ENCODE results near the gene SIGLEC9.

SIGLEC9 gene

GRCh38 chr19:51150627-51151026 lies 25.9 kb downstream of the SIGLEC9 start:
- H3K36me3 ChIP-seq (replicated peaks; ENCODE audit: insufficient read depth, low read length), result no peaks in the 10 kb centered on the region
- no peaks in the 10 kb centered on the region for H3K4me1 ChIP-seq (ENCODE audit: low read length)
- H3K27ac ChIP-seq (ENCODE audit: low read length), result no peak overlapping the region
- no peaks in the 10 kb centered on the region for H3K9me2 ChIP-seq (replicated peaks; ENCODE audit: insufficient read depth, low read length)
- TF ChIP-seq EZH2phosphoT487 (IDR thresholded peaks at IDR 0.05; ENCODE audit: low read length) (no peak), EZH2 (optimal IDR thresholded peaks at IDR 0.05; ENCODE audit: low read depth, low read length) (no peak), CTCF (IDR thresholded peaks at IDR 0.05; ENCODE audit: low read length) (no peak)
- H3F3A ChIP-seq (ENCODE audit: insufficient read depth, low read length), result no peaks in the 10 kb centered on the region
- H3K4me2 ChIP-seq (ENCODE audit: low read depth, low read length), result no peak overlapping the region
- H2AFZ ChIP-seq (ENCODE audit: low read length), result no peak overlapping the region
- peaks cover 9% of the 10 kb centered on the region for H3K27me3 ChIP-seq (replicated peaks; ENCODE audit: insufficient read depth, low read length)
- H4K20me1 ChIP-seq (ENCODE audit: insufficient read depth, low read length), result no peaks in the 10 kb centered on the region
- H3K79me2 ChIP-seq (ENCODE audit: low read length), result no peaks in the 10 kb centered on the region
- no peak overlapping the region for H3K4me3 ChIP-seq (ENCODE audit: low read length)
- no peak overlapping the region for H3K9ac ChIP-seq (ENCODE audit: low read length)
- DNase-seq, result no peak
- H3K9me3 ChIP-seq (replicated peaks; ENCODE audit: insufficient read depth, low read length), result no peaks in the 10 kb centered on the region

- Histone ChIP-seq H3K27me3 (replicated peaks; ENCODE audit: insufficient read depth, low read length) (peaks cover 9% of the 10 kb centered on the region), H4K20me1 (ENCODE audit: insufficient read depth, low read length) (no peaks in the 10 kb centered on the region), H3K9ac (ENCODE audit: low read length) (no peak overlapping the region), H3F3A (ENCODE audit: insufficient read depth, low read length) (no peaks in the 10 kb centered on the region), H3K36me3 (replicated peaks; ENCODE audit: insufficient read depth, low read length) (no peaks in the 10 kb centered on the region), H3K9me2 (replicated peaks; ENCODE audit: insufficient read depth, low read length) (no peaks in the 10 kb centered on the region), H3K4me1 (ENCODE audit: low read length) (no peaks in the 10 kb centered on the region), H3K4me3 (ENCODE audit: low read length) (no peak overlapping the region), H3K9me3 (replicated peaks; ENCODE audit: insufficient read depth, low read length) (no peaks in the 10 kb centered on the region), H3K27ac (ENCODE audit: low read length) (no peak overlapping the region), H3K4me2 (ENCODE audit: low read depth, low read length) (no peak overlapping the region), H2AFZ (ENCODE audit: low read length) (no peak overlapping the region), H3K79me2 (ENCODE audit: low read length) (no peaks in the 10 kb centered on the region)
- TF ChIP-seq EZH2phosphoT487 (IDR thresholded peaks at IDR 0.05; ENCODE audit: low read length) (no peak), EZH2 (optimal IDR thresholded peaks at IDR 0.05; ENCODE audit: low read depth, low read length) (no peak), CTCF (IDR thresholded peaks at IDR 0.05; ENCODE audit: low read length) (no peak)
- no peak for DNase-seq
Measured at GRCh38 chr19:51156710-51157109, 32.0 kb downstream of the SIGLEC9 start.

- Histone ChIP-seq H4K20me1 (ENCODE audit: insufficient read depth, low read length) (no peaks in the 10 kb centered on the region), H2AFZ (ENCODE audit: low read length) (no peak overlapping the region), H3K4me2 (ENCODE audit: low read depth, low read length) (no peak overlapping the region), H3K36me3 (replicated peaks; ENCODE audit: insufficient read depth, low read length) (no peaks in the 10 kb centered on the region), H3K9me3 (replicated peaks; ENCODE audit: insufficient read depth, low read length) (no peaks in the 10 kb centered on the region), H3F3A (ENCODE audit: insufficient read depth, low read length) (no peaks in the 10 kb centered on the region), H3K9ac (ENCODE audit: low read length) (no peak overlapping the region), H3K27ac (ENCODE audit: low read length) (no peak overlapping the region), H3K4me1 (ENCODE audit: low read length) (no peaks in the 10 kb centered on the region), H3K4me3 (ENCODE audit: low read length) (no peak overlapping the region), H3K79me2 (ENCODE audit: low read length) (no peaks in the 10 kb centered on the region), H3K27me3 (replicated peaks; ENCODE audit: insufficient read depth, low read length) (peaks cover 6% of the 10 kb centered on the region), H3K9me2 (replicated peaks; ENCODE audit: insufficient read depth, low read length) (no peaks in the 10 kb centered on the region)
- no peak for TF ChIP-seq CTCF (IDR thresholded peaks at IDR 0.05; ENCODE audit: low read length)
- TF ChIP-seq EZH2phosphoT487 (IDR thresholded peaks at IDR 0.05; ENCODE audit: low read length), result no peak
- TF ChIP-seq EZH2 (optimal IDR thresholded peaks at IDR 0.05; ENCODE audit: low read depth, low read length), result no peak
- DNase-seq, result no peak
Measured at GRCh38 chr19:51157265-51157664, 32.6 kb downstream of the SIGLEC9 start.

Measured in MM.1S (cell line).